ENCODE measurements around the gene S100A2.
"Not testable (repeated sequence)": the region's sequence is repeated elsewhere in the genome, so short reads cannot be mapped to it uniquely, and the experiment has no call there.

S100A2 gene

GRCh38 chr1:153563991-153564390 is 1.7 kb downstream of the S100A2 start:
- H3K4me1 ChIP-seq (ENCODE audit: insufficient read depth, low read length), result peaks cover 27% of the 10 kb centered on the region
- no peak overlapping the region for H3K9ac ChIP-seq (ENCODE audit: low read depth, low read length)
- no peaks in the 10 kb centered on the region for H3K9me3 ChIP-seq (ENCODE audit: control insufficient read depth, insufficient read depth, low read length)
- no peaks in the 10 kb centered on the region for H3K36me3 ChIP-seq (ENCODE audit: insufficient read depth, low read length)

- no peaks in the 10 kb centered on the region for H3K9me3 ChIP-seq (ENCODE audit: control insufficient read depth, insufficient read depth, low read length)
- no peaks in the 10 kb centered on the region for H3K36me3 ChIP-seq (ENCODE audit: insufficient read depth, low read length)
- H3K4me1 ChIP-seq (ENCODE audit: insufficient read depth, low read length), result peaks cover 27% of the 10 kb centered on the region
- H3K9ac ChIP-seq (ENCODE audit: low read depth, low read length), result no peak overlapping the region
These were observed 2.2 kb downstream of the S100A2 start for GRCh38 chr1:153563483-153563901.

GRCh38 chr1:153562021-153562420 is 3.6 kb downstream of the S100A2 start:
- not testable (repeated sequence) for H3K36me3 ChIP-seq (ENCODE audit: insufficient read depth, low read length); H3K9me3 ChIP-seq (ENCODE audit: control insufficient read depth, insufficient read depth, low read length); H3K9ac ChIP-seq (ENCODE audit: low read depth, low read length)
- H3K4me1 ChIP-seq (ENCODE audit: insufficient read depth, low read length), result peaks cover 15% of the 10 kb centered on the region

DNA sequence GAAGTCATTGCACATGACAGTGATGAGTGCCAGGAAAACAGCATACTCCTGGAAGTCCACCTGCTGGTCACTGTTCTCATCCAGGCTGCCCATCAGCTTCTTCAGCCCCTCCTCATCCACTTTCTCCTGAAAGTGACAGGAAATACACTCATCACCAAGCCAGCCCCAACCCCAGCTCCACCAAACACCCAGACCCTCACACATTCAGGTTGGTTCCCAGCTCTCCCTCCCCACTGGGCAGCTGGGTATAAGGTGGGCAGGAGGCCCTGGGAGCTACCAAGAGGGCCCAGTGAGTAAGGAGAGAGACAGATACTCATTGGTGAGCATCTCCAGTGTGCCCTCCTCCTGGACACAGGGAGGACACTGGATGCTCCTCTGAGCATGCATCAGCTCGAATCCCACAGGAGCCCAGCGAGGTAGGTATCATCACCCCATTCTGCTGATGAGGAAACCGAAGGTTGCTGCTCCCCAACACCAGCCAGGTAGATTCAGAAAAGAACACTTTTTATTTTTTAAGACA is 4.1 kb downstream of the S100A2 start:
- Histone ChIP-seq H3K9me3 (ENCODE audit: control insufficient read depth, insufficient read depth, low read length) (no peaks in the 10 kb centered on the region), H3K4me1 (ENCODE audit: insufficient read depth, low read length) (peaks cover 11% of the 10 kb centered on the region), H3K9ac (ENCODE audit: low read depth, low read length) (no peak overlapping the region), H3K36me3 (ENCODE audit: insufficient read depth, low read length) (no peaks in the 10 kb centered on the region)

DNA sequence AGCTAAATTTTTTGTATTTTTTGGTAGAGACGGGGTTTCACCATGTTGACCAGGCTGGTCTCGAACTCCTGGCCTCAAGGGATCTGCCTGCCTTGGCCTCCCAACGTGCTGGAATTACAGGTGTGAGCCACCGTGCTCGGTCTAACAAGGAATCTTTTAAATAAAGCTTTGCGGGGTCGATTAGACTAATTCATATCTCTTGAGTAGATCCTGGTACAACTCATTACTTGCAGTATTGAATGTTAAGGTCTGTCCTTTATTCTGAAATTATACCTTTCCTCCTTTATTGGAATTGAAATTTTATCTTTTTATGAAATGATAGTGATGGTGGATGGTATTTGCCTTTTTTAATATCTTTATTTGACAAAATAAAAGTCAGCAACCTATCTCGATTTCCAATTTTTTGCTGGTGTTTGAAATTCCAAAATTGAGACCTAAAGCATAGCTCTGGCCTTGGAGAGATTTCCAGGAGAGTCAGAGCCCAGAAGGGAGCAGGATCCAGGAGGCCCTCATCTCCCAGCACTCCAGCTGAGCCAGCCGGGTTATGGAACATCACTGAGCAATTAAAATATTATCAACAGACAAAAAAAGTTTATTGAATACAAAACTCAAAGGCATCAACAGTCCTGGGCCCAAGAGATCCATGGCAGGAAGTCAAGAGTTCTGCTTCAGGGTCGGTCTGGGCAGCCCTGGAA is 4.7 kb downstream of the S100A2 start:
- no peaks in the 10 kb centered on the region for H3K36me3 ChIP-seq (ENCODE audit: insufficient read depth, low read length)
- no peak overlapping the region for H3K9ac ChIP-seq (ENCODE audit: low read depth, low read length)
- H3K4me1 ChIP-seq (ENCODE audit: insufficient read depth, low read length), result peaks cover 8% of the 10 kb centered on the region
- H3K9me3 ChIP-seq (ENCODE audit: control insufficient read depth, insufficient read depth, low read length), result no peaks in the 10 kb centered on the region

- no peaks in the 10 kb centered on the region for H3K36me3 ChIP-seq (ENCODE audit: insufficient read depth, low read length)
- H3K9me3 ChIP-seq (ENCODE audit: control insufficient read depth, insufficient read depth, low read length), result no peaks in the 10 kb centered on the region
- no peak overlapping the region for H3K9ac ChIP-seq (ENCODE audit: low read depth, low read length)
- peaks cover 1% of the 10 kb centered on the region for H3K4me1 ChIP-seq (ENCODE audit: insufficient read depth, low read length)
These were observed 5.4 kb downstream of the S100A2 start for GRCh38 chr1:153560241-153560640.

DNA sequence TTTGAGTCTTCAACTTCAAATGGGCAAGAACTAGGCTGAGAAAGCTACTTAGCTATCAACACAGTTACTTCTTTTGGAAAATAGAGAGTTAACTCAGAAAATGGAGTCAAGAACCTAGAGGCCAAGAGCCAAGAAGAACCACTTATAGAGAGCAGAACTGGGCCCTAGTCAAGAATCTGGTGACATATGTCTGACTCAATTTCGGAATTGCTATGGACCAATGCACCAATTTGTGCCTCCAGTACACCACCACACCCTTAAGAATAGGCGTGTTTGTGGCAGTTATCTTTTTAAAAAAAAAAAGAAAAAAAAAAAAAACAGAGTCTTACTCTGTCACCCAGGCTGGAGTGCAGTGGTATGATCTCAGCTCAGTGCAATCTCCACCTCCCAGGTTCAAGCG is 7.8 kb downstream of the S100A2 start:
- peaks cover 9% of the 10 kb centered on the region; the same call in 1 of the 2 replicates for H3K4me1 ChIP-seq (ENCODE audit: insufficient read depth, low read length)
- no peaks in the 10 kb centered on the region for H3K36me3 ChIP-seq (ENCODE audit: insufficient read depth, low read length)
- no peaks in the 10 kb centered on the region for H3K9me3 ChIP-seq (ENCODE audit: control insufficient read depth, insufficient read depth, low read length)
- H3K9ac ChIP-seq (ENCODE audit: low read depth, low read length), result no peak overlapping the region

DNA sequence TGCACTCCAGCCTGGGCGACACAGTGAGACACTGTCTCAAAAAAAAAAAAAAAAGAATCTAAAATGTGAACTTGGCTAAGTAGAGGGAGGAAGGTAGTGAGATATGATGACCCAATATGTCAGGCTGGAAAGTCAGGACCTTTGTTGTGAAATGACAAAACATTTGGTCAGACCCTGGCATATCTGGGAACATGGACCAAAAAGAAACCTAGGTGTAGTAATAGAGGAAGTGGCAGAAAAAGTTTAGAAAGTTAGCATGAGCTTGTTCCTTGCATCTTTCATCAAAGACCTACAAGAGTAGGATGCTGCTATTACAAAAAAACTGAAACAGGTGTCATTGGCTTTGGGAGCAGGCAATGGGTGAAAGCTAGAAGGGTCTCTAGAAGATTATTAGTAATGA is 9.3 kb downstream of the S100A2 start:
- Histone ChIP-seq H3K36me3 (ENCODE audit: insufficient read depth, low read length) (no peaks in the 10 kb centered on the region), H3K4me1 (ENCODE audit: insufficient read depth, low read length) (peaks cover 9% of the 10 kb centered on the region; the same call in 1 of the 2 replicates), H3K9me3 (ENCODE audit: control insufficient read depth, insufficient read depth, low read length) (no peaks in the 10 kb centered on the region), H3K9ac (ENCODE audit: low read depth, low read length) (no peak overlapping the region)

GRCh38 chr1:153553830-153554541 is 11.7 kb downstream of the S100A2 start:
- no peaks in the 10 kb centered on the region for H3K36me3 ChIP-seq (ENCODE audit: insufficient read depth, low read length)
- H3K4me1 ChIP-seq (ENCODE audit: insufficient read depth, low read length), result peaks cover 31% of the 10 kb centered on the region
- H3K9ac ChIP-seq (ENCODE audit: low read depth, low read length), result no peak overlapping the region
- H3K9me3 ChIP-seq (ENCODE audit: control insufficient read depth, insufficient read depth, low read length), result no peaks in the 10 kb centered on the region

- H3K9ac ChIP-seq (ENCODE audit: low read depth, low read length), result no peak overlapping the region
- H3K9me3 ChIP-seq (ENCODE audit: control insufficient read depth, insufficient read depth, low read length), result no peaks in the 10 kb centered on the region
- no peaks in the 10 kb centered on the region for H3K36me3 ChIP-seq (ENCODE audit: insufficient read depth, low read length)
- peaks cover 38% of the 10 kb centered on the region for H3K4me1 ChIP-seq (ENCODE audit: insufficient read depth, low read length)
These were observed 12.5 kb downstream of the S100A2 start for GRCh38 chr1:153553096-153553495.

GRCh38 chr1:153552335-153552734 is 13.3 kb downstream of the S100A2 start:
- peaks cover 43% of the 10 kb centered on the region for H3K4me1 ChIP-seq (ENCODE audit: insufficient read depth, low read length)
- H3K36me3 ChIP-seq (ENCODE audit: insufficient read depth, low read length), result no peaks in the 10 kb centered on the region
- H3K9me3 ChIP-seq (ENCODE audit: control insufficient read depth, insufficient read depth, low read length), result no peaks in the 10 kb centered on the region
- H3K9ac ChIP-seq (ENCODE audit: low read depth, low read length), result no peak overlapping the region

- Histone ChIP-seq H3K4me1 (ENCODE audit: insufficient read depth, low read length) (peaks cover 55% of the 10 kb centered on the region), H3K36me3 (ENCODE audit: insufficient read depth, low read length) (no peaks in the 10 kb centered on the region), H3K9ac (ENCODE audit: low read depth, low read length) (no peak overlapping the region), H3K9me3 (ENCODE audit: control insufficient read depth, insufficient read depth, low read length) (no peaks in the 10 kb centered on the region)
These were observed 14.7 kb downstream of the S100A2 start for GRCh38 chr1:153550827-153551500.

DNA sequence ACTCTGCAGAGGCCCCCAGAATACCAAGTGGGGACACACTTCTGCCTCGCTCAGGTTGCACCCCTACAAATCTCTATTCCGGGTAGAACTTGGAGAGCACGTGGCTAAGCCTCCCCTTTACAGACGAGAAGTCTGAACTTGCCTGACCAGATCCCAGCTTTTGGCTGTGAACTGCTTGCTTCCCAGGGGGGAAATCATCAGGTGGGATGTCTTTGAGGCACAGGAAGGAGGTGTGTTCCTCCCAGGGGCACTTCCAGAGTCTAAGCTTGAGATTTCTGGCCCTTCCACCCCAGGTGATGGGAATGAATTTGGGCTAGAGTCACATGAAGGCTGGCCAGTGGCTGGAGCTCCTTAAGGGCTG is 15.3 kb downstream of the S100A2 start:
- H3K4me1 ChIP-seq (ENCODE audit: insufficient read depth, low read length), result peaks cover 59% of the 10 kb centered on the region
- H3K9ac ChIP-seq (ENCODE audit: low read depth, low read length), result no peak overlapping the region

GRCh38 chr1:153549741-153550397 is 15.8 kb downstream of the S100A2 start:
- no peaks in the 10 kb centered on the region for H3K9me3 ChIP-seq (ENCODE audit: control insufficient read depth, insufficient read depth, low read length)
- peaks cover 62% of the 10 kb centered on the region for H3K4me1 ChIP-seq (ENCODE audit: insufficient read depth, low read length)
- no peak overlapping the region for H3K9ac ChIP-seq (ENCODE audit: low read depth, low read length)
- no peaks in the 10 kb centered on the region for H3K36me3 ChIP-seq (ENCODE audit: insufficient read depth, low read length)

More for the DNA sequence above, 15.3 kb downstream of the S100A2 start:
- Histone ChIP-seq H3K9me3 (ENCODE audit: control insufficient read depth, insufficient read depth, low read length) (no peaks in the 10 kb centered on the region), H3K36me3 (ENCODE audit: insufficient read depth, low read length) (no peaks in the 10 kb centered on the region)

Data from ES-I3 (cell line).